GM23338 (cell line): ENCODE data around the gene TBK1. TPM values are rescaled to one million over a fixed set of nuclear protein-coding genes. Genes with fewer than 3 reads are reported as not detected.

ENCODE experiments used
- ATAC-seq: fragments of 200-7000 bp; cut with Tn5 transposase; 3 replicates; pipeline ENCODE4 v1.9.1; 2020
- DNase-seq: peaks from one replicate; pipeline ENCODE4 v3.0.0-alpha.2; 2015; ENCODE audit warnings: low spot score
- H2AFZ ChIP-seq: fragments of 200-600 bp; sonication (generic); 2 replicates; pipeline ENCODE4 v1.8.0; 2016; ENCODE audit warnings: antibody characterized with exemption, mild to moderate bottlenecking, moderate library complexity
- H3F3A ChIP-seq: fragments of 200-600 bp; sonication (generic); replicated peaks from 2 replicates; pipeline ENCODE4 v1.8.0; 2017; ENCODE audit warnings: antibody characterized with exemption, mixed run types, low read depth
- H3K27ac ChIP-seq: fragments of 200-600 bp; sonication (generic); 2 replicates; pipeline ENCODE4 v1.6.1; 2016; ENCODE audit warnings: low read depth
- H3K27me3 ChIP-seq: fragments of 200-600 bp; sonication (generic); 2 replicates; pipeline ENCODE4 v1.8.0; 2016; ENCODE audit warnings: mild to moderate bottlenecking, mixed run types, moderate library complexity; ENCODE audit not compliant: insufficient read depth
- H3K36me3 ChIP-seq: fragments of 200-600 bp; sonication (generic); 2 replicates; pipeline ENCODE4 v1.8.0; 2016; ENCODE audit warnings: mild to moderate bottlenecking; ENCODE audit not compliant: insufficient read depth
- H3K4me1 ChIP-seq: fragments of 200-600 bp; sonication (generic); 2 replicates; pipeline ENCODE4 v1.8.0; 2016; ENCODE audit warnings: mild to moderate bottlenecking, moderate library complexity; ENCODE audit not compliant: insufficient read depth
- H3K4me2 ChIP-seq: fragments of 200-600 bp; sonication (generic); 2 replicates; pipeline ENCODE4 v1.7.1; 2017; ENCODE audit warnings: mixed run types
- H3K4me3 ChIP-seq: fragments of 200-600 bp; sonication (generic); 2 replicates; pipeline ENCODE4 v1.6.1; 2016; ENCODE audit warnings: mixed run types
- H3K79me2 ChIP-seq: fragments of 200-600 bp; sonication (generic); replicated peaks from 2 replicates; pipeline ENCODE4 v1.8.0; 2017; ENCODE audit warnings: mild to moderate bottlenecking; ENCODE audit not compliant: insufficient read depth
- H3K9me2 ChIP-seq: fragments of 200-600 bp; sonication (generic); 2 replicates; pipeline ENCODE4 v1.8.0; 2017; ENCODE audit not compliant: insufficient read depth
- H4K20me1 ChIP-seq: fragments of 200-600 bp; sonication (generic); replicated peaks from 2 replicates; pipeline ENCODE4 v1.8.0; 2017; ENCODE audit warnings: mild to moderate bottlenecking; ENCODE audit not compliant: insufficient read depth
- H3K27ac Mint-ChIP-seq: 2 replicates; pipeline ENCODE4 v1.8.0; 2020; ENCODE audit warnings: inconsistent platforms, mild to moderate bottlenecking, moderate library complexity, mixed read lengths
- H3K27me3 Mint-ChIP-seq: 3 replicates; pipeline ENCODE4 v1.8.0; 2022; ENCODE audit warnings: low read depth, mild to moderate bottlenecking, moderate library complexity, mixed read lengths, inconsistent platforms; ENCODE audit not compliant: insufficient read depth, poor library complexity
- H3K36me3 Mint-ChIP-seq: 3 replicates; pipeline ENCODE4 v1.8.0; 2021; ENCODE audit warnings: low read depth, mild to moderate bottlenecking, inconsistent platforms, moderate library complexity, mixed read lengths
- H3K4me1 Mint-ChIP-seq: 3 replicates; pipeline ENCODE4 v1.8.0; 2020; ENCODE audit warnings: mild to moderate bottlenecking, inconsistent platforms, mixed read lengths
- H3K4me3 Mint-ChIP-seq: 3 replicates; pipeline ENCODE4 v1.8.0; 2021; ENCODE audit warnings: moderate library complexity, mild to moderate bottlenecking, inconsistent platforms, mixed read lengths
- H3K9me3 Mint-ChIP-seq: 3 replicates; pipeline ENCODE4 v1.8.0; 2020; ENCODE audit warnings: moderate library complexity, mild to moderate bottlenecking, inconsistent platforms, mixed read lengths
- CREB1 ChIP-seq: fragments of 250-450 bp; sonication (Bioruptor Pico); IDR thresholded peaks from 2 replicates; pipeline ENCODE4 v1.5.0; 2020; ENCODE audit warnings: low read depth, mild to moderate bottlenecking, moderate library complexity
- EZH2 ChIP-seq: fragments of 200-600 bp; sonication (generic); IDR thresholded peaks from one replicate; pipeline ENCODE4 v1.8.0; 2017; ENCODE audit warnings: antibody characterized with exemption, mild to moderate bottlenecking, low read depth; ENCODE audit not compliant: unreplicated experiment
- EZH2phosphoT487 ChIP-seq: fragments of 200-600 bp; sonication (generic); IDR thresholded peaks from one replicate; pipeline ENCODE4 v1.8.1; 2018; ENCODE audit warnings: antibody characterized with exemption; ENCODE audit not compliant: unreplicated experiment
- JUNB ChIP-seq: IDR thresholded peaks from one replicate; pipeline ENCODE4 v1.6.1; 2016; ENCODE audit warnings: antibody characterized with exemption; ENCODE audit not compliant: unreplicated experiment
- NANOG ChIP-seq: IDR thresholded peaks from 2 replicates; pipeline ENCODE4 v1.6.1; 2016; ENCODE audit warnings: antibody characterized with exemption, borderline replicate concordance
- POLR2AphosphoS5 ChIP-seq: IDR thresholded peaks from 2 replicates; pipeline ENCODE4 v1.6.1; 2016; ENCODE audit warnings: antibody characterized with exemption, low read depth
- STAT1 ChIP-seq: IDR thresholded peaks from one replicate; pipeline ENCODE4 v1.6.1; 2016; ENCODE audit warnings: antibody characterized with exemption; ENCODE audit not compliant: unreplicated experiment
- ZNF114 ChIP-seq: fragments of 250-450 bp; sonication (Bioruptor Pico); IDR thresholded peaks from 2 replicates; pipeline ENCODE4 v1.5.0; 2020; ENCODE audit warnings: mild to moderate bottlenecking, moderate library complexity
- ZNF331 ChIP-seq: fragments of 250-450 bp; sonication (Bioruptor Pico); IDR thresholded peaks from 2 replicates; pipeline ENCODE4 v1.5.0; 2020; ENCODE audit warnings: low read depth, mild to moderate bottlenecking, moderate library complexity
- polyA plus RNA-seq: library from polyadenylated mRNA; unstranded; fragments of >200 nt; fragmentation: Nextera tagmentation; extraction: Ambion mirVana; gene quantifications from 2 replicates; pipeline ENCODE4 v1.2.1, GENCODE V29; 2016
- total RNA-seq: library from RNA; depleted of rRNA; stranded (reverse); fragments of >200 nt; shearing (Covaris generic); gene quantifications from 2 replicates; pipeline ENCODE4 v1.2.3, GENCODE V29; 2014
- TF ChIP-seq, protein P1 (sequence below): IDR thresholded peaks from one replicate; pipeline ENCODE4 v1.6.1; 2018; ENCODE audit warnings: antibody characterized with exemption; ENCODE audit not compliant: unreplicated experiment
- TF ChIP-seq, protein P2 (sequence below): IDR thresholded peaks from 2 replicates; pipeline ENCODE4 v1.6.1; 2016; ENCODE audit warnings: antibody characterized with exemption
- TF ChIP-seq, protein P3 (sequence below): fragments of 250-450 bp; sonication (Bioruptor Pico); IDR thresholded peaks from 2 replicates; pipeline ENCODE4 v1.5.0; 2020; ENCODE audit warnings: mild to moderate bottlenecking, moderate library complexity
- TF ChIP-seq, protein P4 (sequence below), 2 experiments: fragments of 200-600 bp in 1 of 2; sonication (generic) in 1 of 2; conservative IDR thresholded peaks; 2 replicates each; pipeline versions ENCODE4 v1.5.1 to v1.6.1; 2016 to 2017; ENCODE audit warnings: antibody characterized with exemption in 2 of 2, low read depth in 2 of 2, mild to moderate bottlenecking in 2 of 2, moderate library complexity in 1 of 2

TBK1 gene
- total and polyA plus RNA-seq, 2 experiments from 2014 or later = 21.7 to 29.9 TPM

DNA sequence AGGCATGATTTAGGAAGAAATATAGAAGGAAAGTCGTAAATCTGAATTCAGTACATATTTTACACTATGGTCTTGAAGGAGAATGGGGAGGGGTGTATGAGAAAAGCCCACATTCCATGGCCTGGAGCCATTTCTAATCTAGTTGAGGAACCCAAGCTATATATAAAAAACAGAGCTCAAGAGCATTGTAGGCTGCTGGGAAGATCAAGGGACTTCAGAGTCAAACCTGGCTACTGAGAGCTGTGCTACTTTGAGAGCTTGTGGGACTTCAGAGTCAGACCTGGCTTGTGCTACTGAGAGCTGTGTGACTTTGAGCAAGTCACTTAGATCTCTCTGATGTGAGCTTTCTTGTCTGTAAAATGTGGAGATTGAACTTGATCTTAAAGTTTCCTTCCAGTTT, 58.7 kb downstream of the TBK1 start:
- Histone ChIP-seq H3K36me3 (no peaks in the 10 kb centered on the region), H3F3A (no peaks in the 10 kb centered on the region), H3K4me1 (no peaks in the 10 kb centered on the region; the same call in 1 of the 2 replicates), H3K27ac (no peak overlapping the region), H4K20me1 (no peaks in the 10 kb centered on the region), H2AFZ (no peak overlapping the region), H3K4me3 (no peak overlapping the region), H3K27me3 (no peaks in the 10 kb centered on the region), H3K79me2 (no peaks in the 10 kb centered on the region), H3K4me2 (no peak overlapping the region), H3K9me2 (no peaks in the 10 kb centered on the region)
- DNase-seq = no peak
- no peak for ATAC-seq
- no peaks in the 10 kb centered on the region for H3K36me3 Mint-ChIP-seq
- H3K27ac Mint-ChIP-seq = no peak overlapping the region
- no peaks in the 10 kb centered on the region for H3K9me3 Mint-ChIP-seq
- no peaks in the 10 kb centered on the region for H3K4me1 Mint-ChIP-seq
- peaks cover 3% of the 10 kb centered on the region for H3K27me3 Mint-ChIP-seq
- H3K4me3 Mint-ChIP-seq = no peak overlapping the region
- TF ChIP-seq ZNF331 (CRISPR knock-in tag) = no peak
- TF ChIP-seq, protein P1, sequence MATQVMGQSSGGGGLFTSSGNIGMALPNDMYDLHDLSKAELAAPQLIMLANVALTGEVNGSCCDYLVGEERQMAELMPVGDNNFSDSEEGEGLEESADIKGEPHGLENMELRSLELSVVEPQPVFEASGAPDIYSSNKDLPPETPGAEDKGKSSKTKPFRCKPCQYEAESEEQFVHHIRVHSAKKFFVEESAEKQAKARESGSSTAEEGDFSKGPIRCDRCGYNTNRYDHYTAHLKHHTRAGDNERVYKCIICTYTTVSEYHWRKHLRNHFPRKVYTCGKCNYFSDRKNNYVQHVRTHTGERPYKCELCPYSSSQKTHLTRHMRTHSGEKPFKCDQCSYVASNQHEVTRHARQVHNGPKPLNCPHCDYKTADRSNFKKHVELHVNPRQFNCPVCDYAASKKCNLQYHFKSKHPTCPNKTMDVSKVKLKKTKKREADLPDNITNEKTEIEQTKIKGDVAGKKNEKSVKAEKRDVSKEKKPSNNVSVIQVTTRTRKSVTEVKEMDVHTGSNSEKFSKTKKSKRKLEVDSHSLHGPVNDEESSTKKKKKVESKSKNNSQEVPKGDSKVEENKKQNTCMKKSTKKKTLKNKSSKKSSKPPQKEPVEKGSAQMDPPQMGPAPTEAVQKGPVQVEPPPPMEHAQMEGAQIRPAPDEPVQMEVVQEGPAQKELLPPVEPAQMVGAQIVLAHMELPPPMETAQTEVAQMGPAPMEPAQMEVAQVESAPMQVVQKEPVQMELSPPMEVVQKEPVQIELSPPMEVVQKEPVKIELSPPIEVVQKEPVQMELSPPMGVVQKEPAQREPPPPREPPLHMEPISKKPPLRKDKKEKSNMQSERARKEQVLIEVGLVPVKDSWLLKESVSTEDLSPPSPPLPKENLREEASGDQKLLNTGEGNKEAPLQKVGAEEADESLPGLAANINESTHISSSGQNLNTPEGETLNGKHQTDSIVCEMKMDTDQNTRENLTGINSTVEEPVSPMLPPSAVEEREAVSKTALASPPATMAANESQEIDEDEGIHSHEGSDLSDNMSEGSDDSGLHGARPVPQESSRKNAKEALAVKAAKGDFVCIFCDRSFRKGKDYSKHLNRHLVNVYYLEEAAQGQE = no peak
- no peak for TF ChIP-seq EZH2
- TF ChIP-seq JUNB = no peak
- no peak for TF ChIP-seq CREB1 (CRISPR knock-in tag)
- TF ChIP-seq, protein P2, sequence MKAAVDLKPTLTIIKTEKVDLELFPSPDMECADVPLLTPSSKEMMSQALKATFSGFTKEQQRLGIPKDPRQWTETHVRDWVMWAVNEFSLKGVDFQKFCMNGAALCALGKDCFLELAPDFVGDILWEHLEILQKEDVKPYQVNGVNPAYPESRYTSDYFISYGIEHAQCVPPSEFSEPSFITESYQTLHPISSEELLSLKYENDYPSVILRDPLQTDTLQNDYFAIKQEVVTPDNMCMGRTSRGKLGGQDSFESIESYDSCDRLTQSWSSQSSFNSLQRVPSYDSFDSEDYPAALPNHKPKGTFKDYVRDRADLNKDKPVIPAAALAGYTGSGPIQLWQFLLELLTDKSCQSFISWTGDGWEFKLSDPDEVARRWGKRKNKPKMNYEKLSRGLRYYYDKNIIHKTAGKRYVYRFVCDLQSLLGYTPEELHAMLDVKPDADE = no peak
- TF ChIP-seq STAT1 = no peak
- no peak for TF ChIP-seq ZNF114 (CRISPR knock-in tag)
- TF ChIP-seq POLR2AphosphoS5 = no peak
- TF ChIP-seq EZH2phosphoT487 = no peak
- TF ChIP-seq, protein P3, sequence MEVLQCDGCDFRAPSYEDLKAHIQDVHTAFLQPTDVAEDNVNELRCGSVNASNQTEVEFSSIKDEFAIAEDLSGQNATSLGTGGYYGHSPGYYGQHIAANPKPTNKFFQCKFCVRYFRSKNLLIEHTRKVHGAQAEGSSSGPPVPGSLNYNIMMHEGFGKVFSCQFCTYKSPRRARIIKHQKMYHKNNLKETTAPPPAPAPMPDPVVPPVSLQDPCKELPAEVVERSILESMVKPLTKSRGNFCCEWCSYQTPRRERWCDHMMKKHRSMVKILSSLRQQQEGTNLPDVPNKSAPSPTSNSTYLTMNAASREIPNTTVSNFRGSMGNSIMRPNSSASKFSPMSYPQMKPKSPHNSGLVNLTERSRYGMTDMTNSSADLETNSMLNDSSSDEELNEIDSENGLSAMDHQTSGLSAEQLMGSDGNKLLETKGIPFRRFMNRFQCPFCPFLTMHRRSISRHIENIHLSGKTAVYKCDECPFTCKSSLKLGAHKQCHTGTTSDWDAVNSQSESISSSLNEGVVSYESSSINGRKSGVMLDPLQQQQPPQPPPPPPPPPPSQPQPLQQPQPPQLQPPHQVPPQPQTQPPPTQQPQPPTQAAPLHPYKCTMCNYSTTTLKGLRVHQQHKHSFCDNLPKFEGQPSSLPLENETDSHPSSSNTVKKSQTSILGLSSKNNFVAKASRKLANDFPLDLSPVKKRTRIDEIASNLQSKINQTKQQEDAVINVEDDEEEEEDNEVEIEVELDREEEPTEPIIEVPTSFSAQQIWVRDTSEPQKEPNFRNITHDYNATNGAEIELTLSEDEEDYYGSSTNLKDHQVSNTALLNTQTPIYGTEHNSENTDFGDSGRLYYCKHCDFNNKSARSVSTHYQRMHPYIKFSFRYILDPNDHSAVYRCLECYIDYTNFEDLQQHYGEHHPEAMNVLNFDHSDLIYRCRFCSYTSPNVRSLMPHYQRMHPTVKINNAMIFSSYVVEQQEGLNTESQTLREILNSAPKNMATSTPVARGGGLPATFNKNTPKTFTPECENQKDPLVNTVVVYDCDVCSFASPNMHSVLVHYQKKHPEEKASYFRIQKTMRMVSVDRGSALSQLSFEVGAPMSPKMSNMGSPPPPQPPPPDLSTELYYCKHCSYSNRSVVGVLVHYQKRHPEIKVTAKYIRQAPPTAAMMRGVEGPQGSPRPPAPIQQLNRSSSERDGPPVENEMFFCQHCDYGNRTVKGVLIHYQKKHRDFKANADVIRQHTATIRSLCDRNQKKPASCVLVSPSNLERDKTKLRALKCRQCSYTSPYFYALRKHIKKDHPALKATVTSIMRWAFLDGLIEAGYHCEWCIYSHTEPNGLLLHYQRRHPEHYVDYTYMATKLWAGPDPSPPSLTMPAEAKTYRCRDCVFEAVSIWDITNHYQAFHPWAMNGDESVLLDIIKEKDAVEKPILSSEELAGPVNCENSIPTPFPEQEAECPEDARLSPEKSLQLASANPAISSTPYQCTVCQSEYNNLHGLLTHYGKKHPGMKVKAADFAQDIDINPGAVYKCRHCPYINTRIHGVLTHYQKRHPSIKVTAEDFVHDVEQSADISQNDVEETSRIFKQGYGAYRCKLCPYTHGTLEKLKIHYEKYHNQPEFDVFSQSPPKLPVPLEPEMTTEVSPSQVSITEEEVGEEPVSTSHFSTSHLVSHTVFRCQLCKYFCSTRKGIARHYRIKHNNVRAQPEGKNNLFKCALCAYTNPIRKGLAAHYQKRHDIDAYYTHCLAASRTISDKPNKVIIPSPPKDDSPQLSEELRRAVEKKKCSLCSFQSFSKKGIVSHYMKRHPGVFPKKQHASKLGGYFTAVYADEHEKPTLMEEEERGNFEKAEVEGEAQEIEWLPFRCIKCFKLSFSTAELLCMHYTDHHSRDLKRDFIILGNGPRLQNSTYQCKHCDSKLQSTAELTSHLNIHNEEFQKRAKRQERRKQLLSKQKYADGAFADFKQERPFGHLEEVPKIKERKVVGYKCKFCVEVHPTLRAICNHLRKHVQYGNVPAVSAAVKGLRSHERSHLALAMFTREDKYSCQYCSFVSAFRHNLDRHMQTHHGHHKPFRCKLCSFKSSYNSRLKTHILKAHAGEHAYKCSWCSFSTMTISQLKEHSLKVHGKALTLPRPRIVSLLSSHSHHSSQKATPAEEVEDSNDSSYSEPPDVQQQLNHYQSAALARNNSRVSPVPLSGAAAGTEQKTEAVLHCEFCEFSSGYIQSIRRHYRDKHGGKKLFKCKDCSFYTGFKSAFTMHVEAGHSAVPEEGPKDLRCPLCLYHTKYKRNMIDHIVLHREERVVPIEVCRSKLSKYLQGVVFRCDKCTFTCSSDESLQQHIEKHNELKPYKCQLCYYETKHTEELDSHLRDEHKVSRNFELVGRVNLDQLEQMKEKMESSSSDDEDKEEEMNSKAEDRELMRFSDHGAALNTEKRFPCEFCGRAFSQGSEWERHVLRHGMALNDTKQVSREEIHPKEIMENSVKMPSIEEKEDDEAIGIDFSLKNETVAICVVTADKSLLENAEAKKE (CRISPR knock-in tag) = no peak
- TF ChIP-seq, protein P4, sequence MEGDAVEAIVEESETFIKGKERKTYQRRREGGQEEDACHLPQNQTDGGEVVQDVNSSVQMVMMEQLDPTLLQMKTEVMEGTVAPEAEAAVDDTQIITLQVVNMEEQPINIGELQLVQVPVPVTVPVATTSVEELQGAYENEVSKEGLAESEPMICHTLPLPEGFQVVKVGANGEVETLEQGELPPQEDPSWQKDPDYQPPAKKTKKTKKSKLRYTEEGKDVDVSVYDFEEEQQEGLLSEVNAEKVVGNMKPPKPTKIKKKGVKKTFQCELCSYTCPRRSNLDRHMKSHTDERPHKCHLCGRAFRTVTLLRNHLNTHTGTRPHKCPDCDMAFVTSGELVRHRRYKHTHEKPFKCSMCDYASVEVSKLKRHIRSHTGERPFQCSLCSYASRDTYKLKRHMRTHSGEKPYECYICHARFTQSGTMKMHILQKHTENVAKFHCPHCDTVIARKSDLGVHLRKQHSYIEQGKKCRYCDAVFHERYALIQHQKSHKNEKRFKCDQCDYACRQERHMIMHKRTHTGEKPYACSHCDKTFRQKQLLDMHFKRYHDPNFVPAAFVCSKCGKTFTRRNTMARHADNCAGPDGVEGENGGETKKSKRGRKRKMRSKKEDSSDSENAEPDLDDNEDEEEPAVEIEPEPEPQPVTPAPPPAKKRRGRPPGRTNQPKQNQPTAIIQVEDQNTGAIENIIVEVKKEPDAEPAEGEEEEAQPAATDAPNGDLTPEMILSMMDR (conservative IDR thresholded peaks at IDR 0.05; ENCODE audit: low read depth in 2 of 2) = no peak
- TF ChIP-seq NANOG = no peak
